GM12801 (cell line): Measurements from ENCODE around the gene MFF.

Experiments used
- TF ChIP-seq, protein P1 (sequence below): IDR thresholded peaks from one replicate; pipeline ENCODE4 v1.5.1; 2011; ENCODE audit warnings: control low read depth; ENCODE audit not compliant: insufficient read length; ENCODE audit errors: extremely low read depth

The MFF gene

GRCh38 chr2:227390468-227391256, 65.6 kb downstream of the MFF start:
- TF ChIP-seq, protein P1, sequence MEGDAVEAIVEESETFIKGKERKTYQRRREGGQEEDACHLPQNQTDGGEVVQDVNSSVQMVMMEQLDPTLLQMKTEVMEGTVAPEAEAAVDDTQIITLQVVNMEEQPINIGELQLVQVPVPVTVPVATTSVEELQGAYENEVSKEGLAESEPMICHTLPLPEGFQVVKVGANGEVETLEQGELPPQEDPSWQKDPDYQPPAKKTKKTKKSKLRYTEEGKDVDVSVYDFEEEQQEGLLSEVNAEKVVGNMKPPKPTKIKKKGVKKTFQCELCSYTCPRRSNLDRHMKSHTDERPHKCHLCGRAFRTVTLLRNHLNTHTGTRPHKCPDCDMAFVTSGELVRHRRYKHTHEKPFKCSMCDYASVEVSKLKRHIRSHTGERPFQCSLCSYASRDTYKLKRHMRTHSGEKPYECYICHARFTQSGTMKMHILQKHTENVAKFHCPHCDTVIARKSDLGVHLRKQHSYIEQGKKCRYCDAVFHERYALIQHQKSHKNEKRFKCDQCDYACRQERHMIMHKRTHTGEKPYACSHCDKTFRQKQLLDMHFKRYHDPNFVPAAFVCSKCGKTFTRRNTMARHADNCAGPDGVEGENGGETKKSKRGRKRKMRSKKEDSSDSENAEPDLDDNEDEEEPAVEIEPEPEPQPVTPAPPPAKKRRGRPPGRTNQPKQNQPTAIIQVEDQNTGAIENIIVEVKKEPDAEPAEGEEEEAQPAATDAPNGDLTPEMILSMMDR: no peak

- TF ChIP-seq, protein P1: no peak
Observed at GRCh38 chr2:227394401-227394800, 69.3 kb downstream of the MFF start.

DNA sequence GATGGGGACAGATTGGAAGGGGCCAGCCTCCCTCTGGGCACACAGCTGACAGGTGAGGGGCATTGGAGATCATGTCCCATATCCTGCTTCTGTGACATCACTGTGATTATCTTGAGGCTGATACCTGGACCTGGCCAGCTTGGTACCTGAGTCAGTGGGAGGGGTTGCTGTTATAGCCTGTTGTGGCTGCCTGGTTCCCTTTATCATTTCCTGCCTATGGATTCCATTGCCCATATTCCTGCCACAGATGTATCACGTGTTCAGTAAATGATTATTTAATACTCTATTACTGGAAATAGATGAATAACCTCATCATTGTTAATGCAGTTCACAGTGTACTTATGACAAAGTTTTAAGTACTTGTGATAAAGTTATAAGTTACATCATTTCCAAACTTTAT, 70.5 kb downstream of the MFF start:
- TF ChIP-seq, protein P1: no peak

DNA sequence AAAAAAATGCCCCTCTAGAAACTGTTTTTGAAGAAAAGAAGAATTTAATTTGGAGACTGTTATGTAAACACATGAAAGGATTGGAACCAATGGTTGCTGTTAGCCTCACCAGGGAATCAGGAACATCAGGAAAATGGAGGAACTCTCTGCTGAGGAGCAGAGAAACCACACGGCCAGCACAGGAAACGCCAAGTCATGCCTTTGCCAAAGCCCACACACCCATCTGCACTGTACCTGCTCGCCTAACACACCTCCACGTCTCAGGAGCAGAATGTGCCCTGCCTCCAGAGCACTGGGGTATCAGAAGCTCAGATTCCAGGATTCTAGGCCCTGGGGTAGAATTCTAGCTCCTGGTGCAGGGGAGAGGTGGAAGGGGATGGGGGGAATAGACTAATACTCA, 72.5 kb downstream of the MFF start:
- TF ChIP-seq, protein P1: no peak

DNA sequence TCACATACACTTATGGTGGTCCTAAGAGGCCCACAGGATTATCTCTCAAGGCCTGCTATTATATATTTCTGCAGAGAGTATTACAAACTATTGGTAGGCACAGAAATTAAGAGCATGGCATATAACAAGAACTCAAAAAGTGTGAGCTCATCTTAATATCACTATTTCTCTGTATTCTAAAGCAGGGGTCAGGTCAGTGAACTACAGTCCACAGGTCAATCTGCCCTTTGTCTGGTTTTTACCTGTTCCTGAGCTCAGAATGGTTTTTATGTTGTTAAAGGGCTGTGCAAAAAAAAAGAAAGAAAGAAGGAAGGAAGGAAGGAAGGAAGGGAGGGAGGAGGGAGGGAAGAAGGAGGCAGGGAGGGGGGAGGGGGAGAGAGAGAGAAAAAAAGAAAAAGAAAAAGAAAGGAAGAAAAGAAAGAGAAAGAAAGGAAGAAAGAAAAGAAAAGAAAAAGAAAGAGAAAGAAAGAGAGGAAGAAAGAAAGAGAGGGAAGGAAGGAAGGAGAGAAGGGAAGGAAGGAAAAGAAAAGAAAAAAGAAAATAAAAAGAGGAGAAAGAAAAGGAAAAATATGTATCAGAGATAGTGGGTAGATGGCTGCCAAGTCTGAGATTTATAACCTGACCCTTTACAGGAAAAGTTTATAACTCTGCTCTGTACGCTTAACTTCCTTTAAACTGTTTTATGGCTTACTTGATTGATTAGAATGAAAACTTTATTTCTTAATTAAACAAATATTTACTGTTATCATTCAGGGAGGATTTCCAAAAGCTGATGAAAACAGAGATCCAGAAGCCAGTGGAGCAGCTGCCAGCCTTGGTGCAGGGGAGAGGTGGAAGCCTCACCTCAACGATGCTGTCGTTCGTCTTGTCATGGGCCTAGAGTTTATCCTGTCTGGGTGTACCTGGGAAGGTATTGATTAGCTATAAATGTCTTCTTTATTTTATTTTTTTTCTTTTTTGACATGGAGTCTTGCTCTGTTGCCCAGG, 73.9 kb downstream of the MFF start:
- TF ChIP-seq, protein P1: no peak

- TF ChIP-seq, protein P1: no peak
Observed at GRCh38 chr2:227401550-227401949, 76.5 kb downstream of the MFF start.

- TF ChIP-seq, protein P1: no peak
Observed at GRCh38 chr2:227402321-227402720, 77.3 kb downstream of the MFF start.
